GM08714 (cell line): Measurements from ENCODE around the gene UBA5.

Source experiments
- H3K4me3 ChIP-seq: fragments of 200-500 bp; sonication (Bioruptor generic); 2 replicates; pipeline ENCODE4 v1.5.1; 2014; ENCODE audit warnings: mild to moderate bottlenecking, low read length, inconsistent platforms
- ZNF274 ChIP-seq: IDR thresholded peaks from 2 replicates; pipeline ENCODE4 v1.6.1; 2012; ENCODE audit warnings: mild to moderate bottlenecking, low read depth, low read length

Gene UBA5

GRCh38 chr3:132721479-132722164 is 61.5 kb downstream of the UBA5 start:
- no peak for TF ChIP-seq ZNF274
- H3K4me3 ChIP-seq, result peak overlapping the region; percentile 91

GRCh38 chr3:132722165-132723023 is 62.3 kb downstream of the UBA5 start, which contains the start of gene NPHP3:
TSS of gene NPHP3 (minus strand) at chr3:132722409. CDS start at chr3:132722355, 54 bp downstream.
- TF ChIP-seq ZNF274, result no peak
- H3K4me3 ChIP-seq, result peak within 1 kb of the TSS; percentile 91

GRCh38 chr3:132723024-132723950 is 63.2 kb downstream of the UBA5 start:
- no peak for TF ChIP-seq ZNF274
- H3K4me3 ChIP-seq, result peak overlapping the region; percentile 63

GRCh38 chr3:132726341-132726823 is 66.3 kb downstream of the UBA5 start:
- no peak overlapping the region for H3K4me3 ChIP-seq
- TF ChIP-seq ZNF274, result no peak
